HCT116 (cell line): ENCODE results near the gene DAZAP1. TPM values are rescaled to one million over a fixed set of nuclear protein-coding genes. Genes with fewer than 3 reads are reported as not detected.

Experiments used
- ATAC-seq: fragments of 200-7000 bp; cut with Tn5 transposase; 2 replicates; pipeline ENCODE4 v1.9.1; 2020; ENCODE audit warnings: mild to moderate bottlenecking, moderate library complexity
- BruUV-seq: library from RNA; stranded (reverse); fragments of 400-500 nt; replicated peaks from 2 replicates; lab custom pipeline; 2021; lab: Mats Ljungman, UMichigan
- CTCF ChIA-PET: fragments of 300-600 bp; sonication (Branson Sonifier 250); formaldehyde crosslinking; loops from one replicate; lab custom pipeline; 2021; ENCODE audit warnings: antibody characterized with exemption; lab: Charles Lee
- POLR2A ChIA-PET: fragments of 300-600, 350-600 bp; sonication (Branson Sonifier 250); formaldehyde crosslinking; loops from one replicate; lab custom pipeline; 2021; ENCODE audit warnings: antibody characterized with exemption; lab: Charles Lee
- RAD21 ChIA-PET, 2 experiments: fragments of 300-600 bp; sonication (Branson Sonifier 250); formaldehyde crosslinking; loops; one replicate each; lab custom pipeline; 2023; ENCODE audit warnings: low total read pairs in 2 of 2; ENCODE audit not compliant: uncharacterized antibody in 2 of 2, unreplicated experiment in 2 of 2, low non-redundant PET in 1 of 2; lab: Charles Lee
- DNase-seq: peaks from one replicate; pipeline ENCODE4 v3.0.0-alpha.2; 2010; ENCODE audit warnings: low read depth, low spot score
- H2AFZ ChIP-seq: fragments of 200-600 bp; shearing (Covaris generic), sonication (generic); 2 replicates; pipeline ENCODE4 v1.6.1; 2017; ENCODE audit warnings: low read depth, mixed run types, mixed read lengths, antibody characterized with exemption, low read length; ENCODE audit not compliant: poor library complexity, severe bottlenecking
- H3K27ac ChIP-seq: 2 replicates; pipeline ENCODE4 v1.5.1; 2012; ENCODE audit warnings: low read depth, low read length
- H3K27me3 ChIP-seq: fragments of 200-600 bp; sonication (generic); 2 replicates; pipeline ENCODE4 v1.6.1; 2016; ENCODE audit warnings: mixed run types, low read length, mixed read lengths; ENCODE audit not compliant: insufficient read depth
- H3K36me3 ChIP-seq, 2 experiments: fragments of 200-500 bp in 1 of 2; fragments of 200-600 bp in 1 of 2; sonication (Bioruptor generic) in 1 of 2; sonication (generic) in 1 of 2; 2 replicates each; pipeline versions ENCODE4 v1.5.1 to v1.6.1; 2014 to 2016; ENCODE audit warnings: low read length in 2 of 2, inconsistent platforms in 1 of 2, mixed read lengths in 1 of 2, mixed run types in 1 of 2; ENCODE audit not compliant: insufficient read depth in 2 of 2, control insufficient read depth in 1 of 2
- H3K4me1 ChIP-seq, 2 experiments: fragments of 200-600 bp in 1 of 2; sonication (generic) in 1 of 2; 2 replicates each; pipeline versions ENCODE4 v1.5.1 to v1.6.1; 2012 to 2017; ENCODE audit warnings: low read length in 2 of 2, inconsistent platforms in 1 of 2, mild to moderate bottlenecking in 1 of 2, mixed read lengths in 1 of 2, mixed run types in 1 of 2, moderate library complexity in 1 of 2; ENCODE audit not compliant: insufficient read depth in 2 of 2, control insufficient read depth in 1 of 2
- H3K4me2 ChIP-seq: fragments of 200-600 bp; sonication (generic); 2 replicates; pipeline ENCODE4 v1.6.1; 2017; ENCODE audit warnings: mixed run types, low read length, mixed read lengths
- H3K4me3 ChIP-seq, 2 experiments: fragments of 200-600 bp in 1 of 2; sonication (generic) in 1 of 2; replicated peaks in 1 of 2; 2 replicates each; pipeline ENCODE4 v1.5.1; 2011 to 2016; ENCODE audit warnings: low read length in 2 of 2, control low read depth in 1 of 2, low read depth in 1 of 2, mild to moderate bottlenecking in 1 of 2, mixed read lengths in 1 of 2, mixed run types in 1 of 2
- H3K79me2 ChIP-seq: fragments of 200-600 bp; sonication (generic); 2 replicates; pipeline ENCODE4 v1.6.1; 2017; ENCODE audit warnings: mild to moderate bottlenecking, mixed run types, low read length, moderate library complexity, mixed read lengths; ENCODE audit not compliant: insufficient read depth
- H3K9ac ChIP-seq: fragments of 200-600 bp; sonication (generic); 2 replicates; pipeline ENCODE4 v1.6.1; 2016; ENCODE audit warnings: low read length, mixed read lengths
- H3K9me2 ChIP-seq: fragments of 200-600 bp; sonication (generic), shearing (Covaris generic); 2 replicates; pipeline ENCODE4 v1.6.1; 2017; ENCODE audit warnings: mixed run types, mild to moderate bottlenecking, moderate library complexity; ENCODE audit not compliant: insufficient read depth
- H3K9me3 ChIP-seq, 2 experiments: fragments of 200-500 bp in 1 of 2; fragments of 200-600 bp in 1 of 2; sonication (Bioruptor generic) in 1 of 2; sonication (generic) in 1 of 2; 2 replicates each; pipeline ENCODE4 v1.6.1; 2014 to 2017; ENCODE audit warnings: low read length in 2 of 2, mixed read lengths in 2 of 2, inconsistent platforms in 1 of 2, low read depth in 1 of 2, mild to moderate bottlenecking in 1 of 2, mixed run types in 1 of 2, moderate library complexity in 1 of 2; ENCODE audit not compliant: control insufficient read depth in 1 of 2, insufficient read depth in 1 of 2
- H4K20me1 ChIP-seq: fragments of 200-600 bp; sonication (generic), shearing (Covaris generic); 2 replicates; pipeline ENCODE4 v1.6.1; 2017; ENCODE audit warnings: mixed run types, mild to moderate bottlenecking, moderate library complexity; ENCODE audit not compliant: insufficient read depth
- ATF3 ChIP-seq: IDR thresholded peaks from 2 replicates; pipeline ENCODE4 v1.6.1; 2012
- CTCF ChIP-seq, 3 experiments: fragments of 200-600 bp in 1 of 3; sonication (generic) in 1 of 3; IDR thresholded peaks in 2 of 3; conservative IDR thresholded peaks in 1 of 3; 2 replicates each; pipeline ENCODE4 v1.5.1; 2012 to 2017; ENCODE audit warnings: low read depth in 2 of 3, low read length in 2 of 3, antibody characterized with exemption in 1 of 3, borderline replicate concordance in 1 of 3, control low read depth in 1 of 3, mild to moderate bottlenecking in 1 of 3, mixed read lengths in 1 of 3, mixed run types in 1 of 3, moderate library complexity in 1 of 3; ENCODE audit not compliant: insufficient read depth in 1 of 3
- ELF1 ChIP-seq: IDR thresholded peaks from 2 replicates; pipeline ENCODE4 v1.6.1; 2012; ENCODE audit warnings: low read depth, borderline replicate concordance
- EZH2 ChIP-seq: fragments of 200-600 bp; sonication (generic); IDR thresholded peaks from 2 replicates; pipeline ENCODE4 v1.6.1; 2017; ENCODE audit warnings: antibody characterized with exemption, mixed run types
- EZH2phosphoT487 ChIP-seq: fragments of 200-600 bp; IDR thresholded peaks from 2 replicates; pipeline ENCODE4 v1.6.1; 2018; ENCODE audit warnings: antibody characterized with exemption, borderline replicate concordance
- FOSL1 ChIP-seq: IDR thresholded peaks from 2 replicates; pipeline ENCODE4 v1.6.1; 2012; ENCODE audit warnings: low read depth
- JUND ChIP-seq: IDR thresholded peaks from 2 replicates; pipeline ENCODE4 v1.6.1; 2012
- MAX ChIP-seq: IDR thresholded peaks from 2 replicates; pipeline ENCODE4 v1.6.1; 2012
- POLR2A ChIP-seq: IDR thresholded peaks from 2 replicates; pipeline ENCODE4 v1.7.0; 2011; ENCODE audit warnings: borderline replicate concordance; ENCODE audit not compliant: insufficient read depth, insufficient read length; ENCODE audit errors: extremely low read depth
- POLR2AphosphoS5 ChIP-seq: IDR thresholded peaks from 2 replicates; pipeline ENCODE4 v1.6.1; 2011; ENCODE audit warnings: mild to moderate bottlenecking, low read depth, low read length, moderate library complexity
- RAD21 ChIP-seq: IDR thresholded peaks from 2 replicates; pipeline ENCODE4 v1.6.1; 2012; ENCODE audit warnings: low read depth, mild to moderate bottlenecking
- REST ChIP-seq: IDR thresholded peaks from 2 replicates; pipeline ENCODE4 v1.6.1; 2012; ENCODE audit warnings: low read depth
- SIN3A ChIP-seq: IDR thresholded peaks from 2 replicates; pipeline ENCODE4 v1.6.1; 2012; ENCODE audit warnings: low read depth
- SP1 ChIP-seq: IDR thresholded peaks from 2 replicates; pipeline ENCODE4 v1.6.1; 2012; ENCODE audit warnings: low read depth
- SRF ChIP-seq: IDR thresholded peaks from 2 replicates; pipeline ENCODE4 v1.6.1; 2012; ENCODE audit warnings: low read depth
- TCF7L2 ChIP-seq: IDR thresholded peaks from 2 replicates; pipeline ENCODE4 v1.7.0; 2011; ENCODE audit warnings: borderline replicate concordance, inconsistent platforms; ENCODE audit not compliant: insufficient read depth, insufficient read length; ENCODE audit errors: extremely low read depth
- YY1 ChIP-seq: IDR thresholded peaks from 2 replicates; pipeline ENCODE4 v1.6.1; 2011; ENCODE audit warnings: low read length, low read depth, moderate library complexity, mild to moderate bottlenecking; ENCODE audit not compliant: insufficient replicate concordance; ENCODE audit errors: extremely low read depth
- ZBTB33 ChIP-seq: IDR thresholded peaks from 2 replicates; pipeline ENCODE4 v1.6.1; 2011; ENCODE audit warnings: mild to moderate bottlenecking, low read length, moderate library complexity; ENCODE audit not compliant: insufficient replicate concordance; ENCODE audit errors: extremely low read depth
- ZNF274 ChIP-seq: fragments of 200-500 bp; sonication (Bioruptor generic); IDR thresholded peaks from 2 replicates; pipeline ENCODE4 v1.6.1; 2014; ENCODE audit warnings: mild to moderate bottlenecking, low read depth, low read length, inconsistent platforms
- intact Hi-C: fragments of 100-400 bp; cut with micrococcal nuclease; formaldehyde crosslinking; loops from 2 replicates; pipeline ENCODE4 v1.10.0; 2022
- total RNA-seq: library from RNA; stranded (reverse); gene quantifications from one replicate; pipeline ENCODE4 v1.2.1, GENCODE V29; 2021; ENCODE audit not compliant: unreplicated experiment

Gene DAZAP1
- total RNA-seq, 1 experiment from 2014 or later = 191 TPM

GRCh38 chr19:1438933-1439354 lies 31.6 kb downstream of the DAZAP1 start:
- ChIA-PET POLR2A (no interaction called here), RAD21 (no interaction called here)
- intact Hi-C loops = no loop called here
- no peaks in the 10 kb centered on the region for H3K27me3 ChIP-seq
- BruUV-seq = no TSS peak
- peaks cover 18 to 42% of the 10 kb centered on the region in 2 experiments for H3K36me3 ChIP-seq
- peak overlapping the region; percentile 82 for H3K27ac ChIP-seq
- H3K79me2 ChIP-seq = peaks cover 45% of the 10 kb centered on the region
- TF ChIP-seq FOSL1 (no peak), ATF3 (no peak), EZH2phosphoT487 (no peak), JUND (no peak), REST (no peak), MAX (no peak), ZNF274 (no peak), TCF7L2 (no peak), POLR2A (no peak), CTCF (IDR thresholded peaks at IDR 0.05 in 2 of 3, conservative IDR thresholded peaks at IDR 0.05 in 1 of 3; ENCODE audit: borderline replicate concordance in 1 of 3, insufficient read depth in 1 of 3, low read depth in 2 of 3, low read length in 2 of 3) (no peak), SIN3A (no peak), EZH2 (no peak), POLR2AphosphoS5 (no peak), ZBTB33 (no peak), SRF (no peak), YY1 (no peak), RAD21 (no peak), SP1 (no peak), ELF1 (no peak)
- TF ChIP-seq, all 23 proteins: peak for 0
- Histone ChIP-seq H3K9me2 (no peaks in the 10 kb centered on the region), H2AFZ (no peak overlapping the region), H4K20me1 (peaks cover 21% of the 10 kb centered on the region; the same call in 1 of the 2 replicates), H3K4me1 (peaks cover 47 to 66% of the 10 kb centered on the region in 2 experiments), H3K4me2 (peak overlapping the region; percentile 93), H3K9ac (peak overlapping the region; percentile 98), H3K4me3 (peak overlapping the region; percentile 76 to 96), H3K9me3 (no peaks in the 10 kb centered on the region)
- CTCF ChIA-PET = no interaction called here
- DNase-seq (no peak), ATAC-seq (no peak)
